Nephron (organoid): ENCODE results near the gene SLC51B.

Source experiments
- H3K27ac Mint-ChIP-seq, 3 experiments: 2 replicates each; pipeline ENCODE4 v1.8.0; 2020; ENCODE audit warnings: mixed read lengths in 3 of 3, mild to moderate bottlenecking in 2 of 3, moderate library complexity in 1 of 3
- H3K27me3 Mint-ChIP-seq: 2 replicates; pipeline ENCODE4 v1.8.0; 2021; ENCODE audit warnings: low read depth, mild to moderate bottlenecking, moderate library complexity, mixed read lengths
- H3K36me3 Mint-ChIP-seq: 2 replicates; pipeline ENCODE4 v1.8.0; 2020; ENCODE audit warnings: low read depth, mixed read lengths
- H3K4me1 Mint-ChIP-seq: 2 replicates; pipeline ENCODE4 v1.8.0; 2020; ENCODE audit warnings: mixed read lengths
- H3K4me3 Mint-ChIP-seq, 3 experiments: 2 replicates each; pipeline ENCODE4 v1.8.0; 2020; ENCODE audit warnings: mild to moderate bottlenecking in 3 of 3, mixed read lengths in 3 of 3, moderate library complexity in 2 of 3
- H3K9me3 Mint-ChIP-seq: 2 replicates; pipeline ENCODE4 v1.8.0; 2020; ENCODE audit warnings: mixed read lengths
- CTCF ChIP-seq, 3 experiments: fragments of 200-600 bp; sonication (generic); IDR thresholded peaks; one replicate each; pipeline ENCODE4 v1.5.0; 2021; ENCODE audit warnings: antibody characterized with exemption in 3 of 3; ENCODE audit not compliant: unreplicated experiment in 3 of 3

The SLC51B gene

DNA sequence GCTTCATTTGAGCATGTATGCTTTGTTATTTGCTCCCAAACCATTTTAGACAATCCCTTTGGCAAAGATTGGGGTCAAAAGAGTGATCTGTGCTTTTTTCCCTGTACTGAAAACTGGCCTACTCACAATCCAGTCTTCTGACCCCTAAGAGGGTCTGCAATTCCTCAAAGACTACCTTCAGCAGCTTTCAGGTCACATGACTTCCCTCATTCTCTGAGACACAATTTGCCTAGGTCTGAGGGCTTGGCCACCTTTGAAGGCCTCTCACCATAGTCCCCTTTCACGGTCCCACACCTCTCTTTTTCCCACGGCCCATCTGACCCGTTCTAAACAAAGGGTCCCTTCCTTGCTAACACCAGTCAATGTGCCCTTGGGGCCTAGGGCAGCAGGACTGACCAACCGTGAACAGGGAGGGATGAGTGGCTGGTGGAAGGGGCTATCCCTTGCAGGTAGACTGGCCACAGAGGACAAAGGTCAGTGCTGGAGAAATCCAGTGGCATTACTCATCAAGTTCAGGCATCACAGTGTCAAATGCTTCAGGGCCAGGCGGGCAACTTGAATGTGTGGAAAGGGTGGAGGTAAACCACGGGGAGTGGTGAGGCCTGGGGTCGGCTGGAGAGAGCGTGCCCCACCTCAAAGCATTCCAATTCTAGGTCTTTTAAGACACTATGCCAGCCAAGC, 11.8 kb downstream of the SLC51B start:
- no peak overlapping the region for H3K4me3 Mint-ChIP-seq
- no peaks in the 10 kb centered on the region for H3K9me3 Mint-ChIP-seq
- no peak for TF ChIP-seq CTCF (IDR thresholded peaks at IDR 0.05; ENCODE audit: unreplicated experiment in 3 of 3)
- peaks cover 7% of the 10 kb centered on the region for H3K4me1 Mint-ChIP-seq
- H3K36me3 Mint-ChIP-seq, result peaks cover 48% of the 10 kb centered on the region
- H3K27ac Mint-ChIP-seq, result peak overlapping the region; percentile 48 to 94 (median 50)
- H3K27me3 Mint-ChIP-seq, result no peaks in the 10 kb centered on the region

- peaks cover 11% of the 10 kb centered on the region for H3K4me1 Mint-ChIP-seq
- H3K27me3 Mint-ChIP-seq, result no peaks in the 10 kb centered on the region
- peaks cover 53% of the 10 kb centered on the region for H3K36me3 Mint-ChIP-seq
- no peaks in the 10 kb centered on the region for H3K9me3 Mint-ChIP-seq
- no peak overlapping the region for H3K4me3 Mint-ChIP-seq
- no peak for TF ChIP-seq CTCF (IDR thresholded peaks at IDR 0.05; ENCODE audit: unreplicated experiment in 3 of 3)
- peak overlapping the region in 2 of 3 experiments; percentile 50 to 94 for H3K27ac Mint-ChIP-seq
Observed at GRCh38 chr15:65057549-65057940, 12.4 kb downstream of the SLC51B start.

DNA sequence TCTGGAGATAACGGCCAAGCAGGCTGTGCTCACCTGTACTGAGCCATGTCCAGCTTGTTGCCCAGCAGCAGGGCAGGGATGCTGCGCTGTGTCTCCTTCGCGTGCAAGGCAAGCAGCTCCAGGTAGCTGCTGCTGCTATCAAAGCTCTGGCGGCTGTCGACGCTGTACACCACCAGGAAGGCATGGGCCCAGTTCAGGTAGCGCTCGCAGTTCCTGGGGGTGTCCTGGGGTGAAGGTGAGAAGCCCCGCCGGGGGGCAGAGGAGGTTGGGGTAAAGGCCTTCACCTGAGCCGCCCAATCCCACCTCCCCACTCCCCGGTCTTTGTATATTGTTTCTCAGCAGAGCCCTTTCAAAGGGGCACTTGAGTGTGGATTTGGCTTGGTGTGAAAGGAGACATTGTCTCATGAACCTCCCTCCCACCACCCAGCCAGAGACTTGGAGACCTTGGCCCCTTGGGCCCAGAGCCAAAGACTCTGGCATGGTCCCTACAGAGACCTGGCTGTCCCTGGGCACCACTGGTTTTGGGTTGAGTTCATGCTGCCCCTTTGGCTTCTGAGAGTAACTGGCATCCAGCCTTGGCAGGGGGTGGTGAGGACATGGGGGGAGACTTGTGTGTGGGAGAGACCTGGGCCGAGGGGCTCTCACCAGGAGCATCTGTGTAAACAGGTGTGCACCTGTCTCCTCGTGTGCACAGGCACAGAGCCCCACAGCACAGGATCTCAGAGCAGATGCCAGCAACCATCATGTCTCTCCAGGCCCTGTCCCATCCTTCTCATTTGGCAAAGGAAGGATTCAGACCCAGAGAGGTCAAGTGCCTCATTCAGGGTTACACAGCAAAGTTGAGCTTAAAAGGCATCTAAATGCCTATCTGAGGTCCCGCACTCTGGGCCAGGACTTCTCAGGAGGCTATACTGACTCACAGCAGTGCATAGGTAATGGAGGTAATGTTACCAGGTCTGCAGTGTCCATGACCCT, 13.5 kb downstream of the SLC51B start:
- peak overlapping the region in 1 of 3 experiments; percentile 38 for H3K27ac Mint-ChIP-seq
- H3K9me3 Mint-ChIP-seq, result no peaks in the 10 kb centered on the region
- no peak for TF ChIP-seq CTCF (IDR thresholded peaks at IDR 0.05; ENCODE audit: unreplicated experiment in 3 of 3)
- H3K4me3 Mint-ChIP-seq, result no peak overlapping the region
- H3K36me3 Mint-ChIP-seq, result peaks cover 62% of the 10 kb centered on the region
- no peaks in the 10 kb centered on the region for H3K27me3 Mint-ChIP-seq
- H3K4me1 Mint-ChIP-seq, result peaks cover 15% of the 10 kb centered on the region

DNA sequence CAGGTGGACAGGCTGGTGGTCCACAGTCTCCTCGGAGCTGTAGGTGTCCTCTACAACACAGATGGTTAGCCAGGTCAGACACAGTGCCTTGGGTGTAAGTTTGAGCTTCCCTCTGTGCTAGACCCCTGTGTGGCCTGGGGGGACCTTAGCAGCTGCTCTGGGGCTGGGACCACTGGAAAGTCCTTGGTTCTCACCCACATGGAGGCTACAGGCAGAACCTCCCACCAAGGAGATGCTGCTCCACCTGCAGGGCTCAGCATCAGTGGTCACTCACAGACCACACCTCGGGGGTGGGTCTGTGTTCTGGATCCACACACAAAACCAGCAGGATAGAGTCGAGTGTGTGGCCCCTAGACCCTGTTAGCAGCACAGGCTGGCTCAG, 14.2 kb downstream of the SLC51B start:
- peaks cover 15% of the 10 kb centered on the region for H3K4me1 Mint-ChIP-seq

GRCh38 chr15:65059931-65060596, 14.9 kb downstream of the SLC51B start:
- H3K9me3 Mint-ChIP-seq, result no peaks in the 10 kb centered on the region
- no peaks in the 10 kb centered on the region for H3K27me3 Mint-ChIP-seq
- H3K36me3 Mint-ChIP-seq, result peaks cover 57% of the 10 kb centered on the region
- no peak for TF ChIP-seq CTCF (IDR thresholded peaks at IDR 0.05; ENCODE audit: unreplicated experiment in 3 of 3)
- H3K4me3 Mint-ChIP-seq, result no peak overlapping the region
- peaks cover 15% of the 10 kb centered on the region for H3K4me1 Mint-ChIP-seq
- H3K27ac Mint-ChIP-seq, result no peak overlapping the region

More for the DNA sequence above, 14.2 kb downstream of the SLC51B start:
- no peak for TF ChIP-seq CTCF (IDR thresholded peaks at IDR 0.05; ENCODE audit: unreplicated experiment in 3 of 3)
- Mint-ChIP-seq H3K4me3 (no peak overlapping the region), H3K27me3 (no peaks in the 10 kb centered on the region), H3K27ac (no peak overlapping the region), H3K36me3 (peaks cover 62% of the 10 kb centered on the region), H3K9me3 (no peaks in the 10 kb centered on the region)
